GM21528 (cell line): Measurements from ENCODE around the gene PLA2G2F.

Experiments used
- ATAC-seq: cut with Tn5 transposase; IDR thresholded peaks from one replicate; pipeline ENCODE4 v1.9.1; 2021; ENCODE audit warnings: mild to moderate bottlenecking, moderate library complexity; ENCODE audit not compliant: unreplicated experiment, low FRiP score

The PLA2G2F gene

GRCh38 chr1:20187103-20187812, 48.1 kb downstream of the PLA2G2F start:
- no peak for ATAC-seq

- ATAC-seq, result no peak
These were observed 48.8 kb downstream of the PLA2G2F start for GRCh38 chr1:20187813-20188454.

- no peak for ATAC-seq
These were observed 49.3 kb downstream of the PLA2G2F start for GRCh38 chr1:20188455-20188817.

GRCh38 chr1:20189664-20190063, 50.5 kb downstream of the PLA2G2F start:
- no peak for ATAC-seq

GRCh38 chr1:20190256-20191160, 51.4 kb downstream of the PLA2G2F start:
- no peak for ATAC-seq

- ATAC-seq, result no peak
These were observed 52.2 kb downstream of the PLA2G2F start for GRCh38 chr1:20191266-20191825.

- no peak for ATAC-seq
These were observed 53.2 kb downstream of the PLA2G2F start for GRCh38 chr1:20192364-20192763.

- ATAC-seq, result no peak
These were observed 53.8 kb downstream of the PLA2G2F start for GRCh38 chr1:20192871-20193411.

GRCh38 chr1:20194224-20194623, 55.1 kb downstream of the PLA2G2F start:
- no peak for ATAC-seq

GRCh38 chr1:20194757-20195461, 55.8 kb downstream of the PLA2G2F start:
- no peak for ATAC-seq

GRCh38 chr1:20195462-20195780, 56.3 kb downstream of the PLA2G2F start:
- no peak for ATAC-seq

- ATAC-seq, result no peak
These were observed 58.2 kb downstream of the PLA2G2F start for GRCh38 chr1:20197329-20197791.

GRCh38 chr1:20198296-20198695, 59.2 kb downstream of the PLA2G2F start:
- no peak for ATAC-seq

GRCh38 chr1:20198918-20199317, 59.8 kb downstream of the PLA2G2F start:
- no peak for ATAC-seq

- no peak for ATAC-seq
These were observed 60.3 kb downstream of the PLA2G2F start for GRCh38 chr1:20199403-20199802.

- no peak for ATAC-seq
These were observed 60.7 kb downstream of the PLA2G2F start for GRCh38 chr1:20199840-20200239.
